ENCODE data around the gene G6PC1.
"Not testable (repeated sequence)": the region's sequence is repeated elsewhere in the genome, so short reads cannot be mapped to it uniquely, and the experiment has no call there.

The G6PC1 gene

DNA sequence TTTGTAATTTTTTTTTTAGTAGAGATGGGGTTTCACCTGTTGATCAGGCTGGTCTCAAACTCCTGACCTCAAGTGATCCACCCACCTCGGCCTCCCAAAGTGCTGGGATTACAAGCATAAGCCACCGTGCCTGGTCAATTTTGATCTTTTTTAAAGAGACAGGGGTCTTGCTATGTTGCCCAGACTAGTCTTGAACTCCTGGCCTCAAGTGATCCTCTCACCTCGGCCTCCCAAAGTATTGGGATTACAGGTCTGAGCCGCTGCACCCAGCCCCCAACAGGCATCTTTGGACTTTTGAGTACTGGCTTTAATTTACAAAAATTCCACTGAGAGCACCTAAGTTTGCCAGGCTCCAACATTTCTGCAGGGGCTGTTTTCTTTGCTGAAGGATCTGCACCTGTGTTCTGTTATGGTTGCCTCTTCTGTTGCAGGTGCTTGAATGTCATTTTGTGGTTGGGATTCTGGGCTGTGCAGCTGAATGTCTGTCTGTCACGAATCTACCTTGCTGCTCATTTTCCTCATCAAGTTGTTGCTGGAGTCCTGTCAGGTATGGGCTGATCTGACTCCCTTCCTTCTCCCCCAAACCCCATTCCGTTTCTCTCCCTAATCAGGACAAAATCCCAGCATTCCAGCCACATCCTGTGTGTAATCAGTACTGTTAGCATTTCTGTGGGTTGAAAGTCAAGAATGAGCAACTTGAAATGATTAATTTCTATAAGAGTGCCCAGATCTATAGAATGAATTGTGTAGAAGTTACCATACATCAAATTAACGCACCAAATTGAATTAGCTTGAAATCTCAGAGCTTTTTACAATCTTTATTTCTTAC, 8.5 kb downstream of the G6PC1 start:
- H2BK5ac ChIP-seq (ENCODE audit: low read length), result no peak overlapping the region
- no peak overlapping the region for H2BK12ac ChIP-seq (ENCODE audit: low read length)
- H3K4me3 ChIP-seq (ENCODE audit: low read length in 2 of 2), result no peak overlapping the region
- no peak overlapping the region for H2AK5ac ChIP-seq (ENCODE audit: low read depth, low read length)
- H3K9ac ChIP-seq (ENCODE audit: low read depth, low read length, poor library complexity), result no peak overlapping the region
- H3K27ac ChIP-seq (replicated peaks; ENCODE audit: low read length), result no peak overlapping the region
- no peak overlapping the region for H3K4ac ChIP-seq (ENCODE audit: low read length)
- H3K27me3 ChIP-seq (ENCODE audit: control insufficient read depth in 3 of 3, insufficient read depth in 3 of 3, low read depth in 1 of 3, low read length in 3 of 3), result peaks cover 0 to 66% (median 0%) of the 10 kb centered on the region in 3 experiments
- no peak overlapping the region for H3K18ac ChIP-seq (ENCODE audit: low read length)
- H3K79me1 ChIP-seq (ENCODE audit: low read depth, low read length), result no peaks in the 10 kb centered on the region
- no peak for DNase-seq (ENCODE audit: low spot score)
- H3K9me3 ChIP-seq (replicated peaks in 1 of 2; ENCODE audit: control insufficient read depth in 2 of 2, insufficient read depth in 1 of 2, low read depth in 1 of 2, low read length in 2 of 2), result no peaks in the 10 kb centered on the region
- H4K8ac ChIP-seq (ENCODE audit: low read depth, low read length), result no peak overlapping the region
- no peaks in the 10 kb centered on the region for H3K36me3 ChIP-seq (replicated peaks in 1 of 2; ENCODE audit: control insufficient read depth in 2 of 2, insufficient read depth in 2 of 2, low read length in 2 of 2)
- H3K4me1 ChIP-seq (ENCODE audit: control insufficient read depth in 2 of 2, insufficient read depth in 1 of 2, low read depth in 1 of 2, low read length in 2 of 2), result no peaks in the 10 kb centered on the region
- no peak overlapping the region for H2BK15ac ChIP-seq (ENCODE audit: low read length)
- no peak overlapping the region for H3K23ac ChIP-seq (ENCODE audit: low read depth, low read length, poor library complexity)
- WGBS, 2 donors (ENCODE audit: extremely low coverage in 2 of 2, insufficient read length in 2 of 2, insufficient replicate concordance in 1 of 2), result no CpG with 5 or more reads among the region's 7 CpGs
- H2BK120ac ChIP-seq (ENCODE audit: low read depth, low read length), result no peak overlapping the region
- H3K4me2 ChIP-seq (ENCODE audit: insufficient read depth, low read length, poor library complexity, severe bottlenecking), result no peak overlapping the region
- no peak overlapping the region for H3K14ac ChIP-seq (ENCODE audit: low read length)
- no peak overlapping the region for H4K91ac ChIP-seq (ENCODE audit: low read depth, low read length, poor library complexity)
- no peak overlapping the region for H2AFZ ChIP-seq (ENCODE audit: low read length)

DNA sequence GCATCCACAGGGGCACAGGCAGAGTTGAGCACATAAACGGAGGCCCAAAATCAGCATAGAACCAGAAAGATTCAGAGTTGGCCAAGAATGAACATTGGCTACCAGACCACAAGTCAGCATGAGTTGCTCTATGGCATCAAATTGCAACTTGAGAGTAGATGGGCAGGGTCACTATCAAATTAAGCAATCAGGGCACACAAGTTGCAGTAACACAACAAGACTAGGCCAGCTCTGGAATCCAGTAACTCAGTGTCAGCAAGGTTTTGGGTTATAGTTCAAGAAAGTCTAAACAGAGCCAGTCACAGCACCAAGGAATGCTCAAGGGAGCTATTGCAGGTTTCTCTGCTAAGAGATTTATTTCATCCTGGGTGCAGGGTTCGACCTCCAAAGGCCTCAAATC, 12.9 kb downstream of the G6PC1 start:
- no peak overlapping the region for H3K23ac ChIP-seq (ENCODE audit: low read depth, low read length, poor library complexity)
- no peak overlapping the region for H2BK12ac ChIP-seq (ENCODE audit: low read length)
- H3K9me3 ChIP-seq (replicated peaks in 1 of 2; ENCODE audit: control insufficient read depth in 2 of 2, insufficient read depth in 1 of 2, low read depth in 1 of 2, low read length in 2 of 2), result no peaks in the 10 kb centered on the region
- H3K4me2 ChIP-seq (ENCODE audit: insufficient read depth, low read length, poor library complexity, severe bottlenecking), result no peak overlapping the region
- H3K4me1 ChIP-seq (ENCODE audit: control insufficient read depth in 2 of 2, insufficient read depth in 1 of 2, low read depth in 1 of 2, low read length in 2 of 2), result no peaks in the 10 kb centered on the region
- no peak overlapping the region for H3K4me3 ChIP-seq (ENCODE audit: low read length in 2 of 2)
- H3K4ac ChIP-seq (ENCODE audit: low read length), result no peak overlapping the region
- no peaks in the 10 kb centered on the region for H3K36me3 ChIP-seq (replicated peaks in 1 of 2; ENCODE audit: control insufficient read depth in 2 of 2, insufficient read depth in 2 of 2, low read length in 2 of 2)
- no CpG with 5 or more reads among the region's 2 CpGs for WGBS, 2 donors (ENCODE audit: extremely low coverage in 2 of 2, insufficient read length in 2 of 2, insufficient replicate concordance in 1 of 2)
- no peak overlapping the region for H2BK15ac ChIP-seq (ENCODE audit: low read length)
- H4K91ac ChIP-seq (ENCODE audit: low read depth, low read length, poor library complexity), result no peak overlapping the region
- H3K18ac ChIP-seq (ENCODE audit: low read length), result no peak overlapping the region
- no peak overlapping the region for H4K8ac ChIP-seq (ENCODE audit: low read depth, low read length)
- no peak overlapping the region for H3K27ac ChIP-seq (replicated peaks; ENCODE audit: low read length)
- no peak for DNase-seq (ENCODE audit: low spot score)
- no peak overlapping the region for H2AFZ ChIP-seq (ENCODE audit: low read length)
- H3K27me3 ChIP-seq (ENCODE audit: control insufficient read depth in 3 of 3, insufficient read depth in 3 of 3, low read depth in 1 of 3, low read length in 3 of 3), result peaks cover 0 to 45% (median 0%) of the 10 kb centered on the region in 3 experiments
- no peak overlapping the region for H2AK5ac ChIP-seq (ENCODE audit: low read depth, low read length)
- H2BK120ac ChIP-seq (ENCODE audit: low read depth, low read length), result no peak overlapping the region
- H3K14ac ChIP-seq (ENCODE audit: low read length), result no peak overlapping the region
- no peak overlapping the region for H3K9ac ChIP-seq (ENCODE audit: low read depth, low read length, poor library complexity)
- no peak overlapping the region for H2BK5ac ChIP-seq (ENCODE audit: low read length)
- no peaks in the 10 kb centered on the region for H3K79me1 ChIP-seq (ENCODE audit: low read depth, low read length)

- Histone ChIP-seq H2AFZ (ENCODE audit: low read length) (no peak overlapping the region), H3K9ac (ENCODE audit: low read depth, low read length, poor library complexity) (no peak overlapping the region), H2BK15ac (ENCODE audit: low read length) (no peak overlapping the region), H2BK120ac (ENCODE audit: low read depth, low read length) (no peak overlapping the region), H3K4me1 (ENCODE audit: control insufficient read depth in 2 of 2, insufficient read depth in 1 of 2, low read depth in 1 of 2, low read length in 2 of 2) (no peaks in the 10 kb centered on the region), H2AK5ac (ENCODE audit: low read depth, low read length) (no peak overlapping the region), H3K27me3 (ENCODE audit: control insufficient read depth in 3 of 3, insufficient read depth in 3 of 3, low read depth in 1 of 3, low read length in 3 of 3) (peaks cover 0 to 49% (median 0%) of the 10 kb centered on the region in 3 experiments), H3K4me3 (ENCODE audit: low read length in 2 of 2) (no peak overlapping the region), H3K4me2 (ENCODE audit: insufficient read depth, low read length, poor library complexity, severe bottlenecking) (no peak overlapping the region), H3K4ac (ENCODE audit: low read length) (no peak overlapping the region), H3K14ac (ENCODE audit: low read length) (no peak overlapping the region), H4K91ac (ENCODE audit: low read depth, low read length, poor library complexity) (no peak overlapping the region), H3K23ac (ENCODE audit: low read depth, low read length, poor library complexity) (no peak overlapping the region), H3K9me3 (replicated peaks in 1 of 2; ENCODE audit: control insufficient read depth in 2 of 2, insufficient read depth in 1 of 2, low read depth in 1 of 2, low read length in 2 of 2) (no peaks in the 10 kb centered on the region), H3K27ac (replicated peaks; ENCODE audit: low read length) (no peak overlapping the region), H3K36me3 (replicated peaks in 1 of 2; ENCODE audit: control insufficient read depth in 2 of 2, insufficient read depth in 2 of 2, low read length in 2 of 2) (no peaks in the 10 kb centered on the region), H3K18ac (ENCODE audit: low read length) (no peak overlapping the region), H2BK5ac (ENCODE audit: low read length) (no peak overlapping the region), H3K79me1 (ENCODE audit: low read depth, low read length) (no peaks in the 10 kb centered on the region), H4K8ac (ENCODE audit: low read depth, low read length) (no peak overlapping the region), H2BK12ac (ENCODE audit: low read length) (no peak overlapping the region)
- no CpG with 5 or more reads among the region's 3 CpGs for WGBS, 2 donors (ENCODE audit: extremely low coverage in 2 of 2, insufficient read length in 2 of 2, insufficient replicate concordance in 1 of 2)
- no peak for DNase-seq (ENCODE audit: low spot score)
These were observed 13.5 kb downstream of the G6PC1 start for GRCh38 chr17:42913981-42914617.

- H3K4me3 ChIP-seq (ENCODE audit: low read length in 2 of 2); H3K14ac ChIP-seq (ENCODE audit: low read length); H3K4ac ChIP-seq (ENCODE audit: low read length); H2AK5ac ChIP-seq (ENCODE audit: low read depth, low read length); DNase-seq (ENCODE audit: low spot score); H3K4me1 ChIP-seq (ENCODE audit: control insufficient read depth in 2 of 2, insufficient read depth in 1 of 2, low read depth in 1 of 2, low read length in 2 of 2); H3K18ac ChIP-seq (ENCODE audit: low read length); H3K9me3 ChIP-seq (replicated peaks in 1 of 2; ENCODE audit: control insufficient read depth in 2 of 2, insufficient read depth in 1 of 2, low read depth in 1 of 2, low read length in 2 of 2); H2BK5ac ChIP-seq (ENCODE audit: low read length); H2BK120ac ChIP-seq (ENCODE audit: low read depth, low read length); H3K79me1 ChIP-seq (ENCODE audit: low read depth, low read length); H3K4me2 ChIP-seq (ENCODE audit: insufficient read depth, low read length, poor library complexity, severe bottlenecking); H3K23ac ChIP-seq (ENCODE audit: low read depth, low read length, poor library complexity); H2BK15ac ChIP-seq (ENCODE audit: low read length); H4K91ac ChIP-seq (ENCODE audit: low read depth, low read length, poor library complexity); H4K8ac ChIP-seq (ENCODE audit: low read depth, low read length); H3K36me3 ChIP-seq (replicated peaks in 1 of 2; ENCODE audit: control insufficient read depth in 2 of 2, insufficient read depth in 2 of 2, low read length in 2 of 2); H3K27ac ChIP-seq (replicated peaks; ENCODE audit: low read length); H2BK12ac ChIP-seq (ENCODE audit: low read length); H2AFZ ChIP-seq (ENCODE audit: low read length); H3K9ac ChIP-seq (ENCODE audit: low read depth, low read length, poor library complexity): not testable (repeated sequence)
- H3K27me3 ChIP-seq (ENCODE audit: control insufficient read depth in 3 of 3, insufficient read depth in 3 of 3, low read depth in 1 of 3, low read length in 3 of 3), result peaks cover 0 to 51% (median 0%) of the 10 kb centered on the region in 3 experiments
- no CpG with 5 or more reads among the region's 6 CpGs for WGBS, 2 donors (ENCODE audit: extremely low coverage in 2 of 2, insufficient read length in 2 of 2, insufficient replicate concordance in 1 of 2)
These were observed 14.7 kb downstream of the G6PC1 start for GRCh38 chr17:42915288-42915687.
